CD4-positive, alpha-beta T cell (primary cell): ENCODE data around the gene DTNB. TPM values are rescaled to one million over a fixed set of nuclear protein-coding genes. Genes with fewer than 3 reads are reported as not detected.

Experiments used
- ATAC-seq: fragments of 200-7000 bp; cut with Tn5 transposase; one replicate; pipeline ENCODE4 v1.10.0; 2022; ENCODE audit warnings: mild to moderate bottlenecking; ENCODE audit not compliant: poor library complexity
- CTCF ChIA-PET: fragments of 350-600 bp; sonication (Branson Sonifier 250); formaldehyde crosslinking; loops from one replicate; lab custom pipeline; 2021; ENCODE audit warnings: antibody characterized with exemption, inconsistent platforms; lab: Charles Lee
- POLR2A ChIA-PET: fragments of 350-600 bp; sonication (Branson Sonifier 250); formaldehyde crosslinking; loops from one replicate; lab custom pipeline; 2021; ENCODE audit warnings: antibody characterized with exemption, inconsistent platforms; lab: Charles Lee
- DNase-seq, 14 experiments: peaks; one replicate each; pipeline ENCODE4 v3.0.0-alpha.2; 2013 to 2020; ENCODE audit warnings: mixed read lengths in 2 of 14
- H3K27ac ChIP-seq, 2 donors: one replicate each; pipeline versions ENCODE4 v1.5.1 to v1.7.0; 2013; ENCODE audit warnings: low read length in 2 of 2, low read depth in 1 of 2, mild to moderate bottlenecking in 1 of 2
- H3K27me3 ChIP-seq, 2 experiments: 1 replicate in 1 of 2; 2 replicates in 1 of 2; pipeline versions ENCODE4 v1.6.1 to v1.7.0; 2013; ENCODE audit warnings: low read length in 2 of 2, control low read depth in 1 of 2, mild to moderate bottlenecking in 1 of 2, moderate library complexity in 1 of 2; ENCODE audit not compliant: insufficient read depth in 2 of 2, control insufficient read depth in 1 of 2
- H3K36me3 ChIP-seq: one replicate; pipeline ENCODE4 v1.6.1; 2013; ENCODE audit warnings: low read length, control low read depth; ENCODE audit not compliant: insufficient read depth
- H3K4me1 ChIP-seq: one replicate; pipeline ENCODE4 v1.6.1; 2013; ENCODE audit warnings: low read length, control low read depth; ENCODE audit not compliant: insufficient read depth
- H3K4me3 ChIP-seq: one replicate; pipeline ENCODE4 v1.5.1; 2013; ENCODE audit warnings: mild to moderate bottlenecking, low read length, moderate library complexity
- H3K9me3 ChIP-seq, 2 experiments: 1 replicate in 1 of 2; 2 replicates in 1 of 2; pipeline versions ENCODE4 v1.6.1 to v1.7.0; 2013; ENCODE audit warnings: low read length in 2 of 2, mild to moderate bottlenecking in 2 of 2, control low read depth in 1 of 2, moderate library complexity in 1 of 2; ENCODE audit not compliant: control insufficient read depth in 1 of 2, insufficient read depth in 1 of 2
- H3K27ac Mint-ChIP-seq: one replicate; pipeline ENCODE4 v1.8.0; 2020; ENCODE audit warnings: mixed read lengths
- H3K27me3 Mint-ChIP-seq: one replicate; pipeline ENCODE4 v1.8.0; 2021; ENCODE audit warnings: mixed read lengths
- H3K36me3 Mint-ChIP-seq: one replicate; pipeline ENCODE4 v1.8.0; 2021; ENCODE audit warnings: low read depth, mixed read lengths
- H3K4me1 Mint-ChIP-seq: one replicate; pipeline ENCODE4 v1.8.0; 2021; ENCODE audit warnings: low read depth, mixed read lengths
- H3K4me3 Mint-ChIP-seq: one replicate; pipeline ENCODE4 v1.8.0; 2020; ENCODE audit warnings: mild to moderate bottlenecking, mixed read lengths
- H3K9me3 Mint-ChIP-seq: one replicate; pipeline ENCODE4 v1.8.0; 2020; ENCODE audit warnings: mixed read lengths
- CTCF ChIP-seq: fragments of 200-600 bp; IDR thresholded peaks from one replicate; pipeline ENCODE4 v1.8.0; 2022; ENCODE audit warnings: antibody characterized with exemption, mild to moderate bottlenecking
- intact Hi-C, 2 experiments: fragments of 100-400 bp; cut with DNase I in 1 of 2; cut with micrococcal nuclease in 1 of 2; formaldehyde crosslinking; loops; one replicate each; pipeline versions ENCODE4 v1.15.1 to v1.9.0; 2023 to 2025; cut with DNase I, micrococcal nuclease
- total RNA-seq, 174 experiments: library from RNA in 2 of 174; stranded (reverse) in 2 of 174; gene quantifications; one replicate each; pipeline ENCODE4 v1.2.3 and lab custom pipeline; 2021 to 2026

DTNB gene
- total RNA-seq, 2 experiments from 2014 or later, result 30.1 to 33.6 TPM

GRCh38 chr2:25615386-25615785, 58.0 kb downstream of the DTNB start:
- CTCF ChIA-PET, result interaction anchor here (1.4 kb wide), 1 partner anchor 8 kb away, joined by 6 read pairs; no protein-coding TSS in a partner anchor
- H3K27ac Mint-ChIP-seq, result no peak overlapping the region
- ATAC-seq (no peak), DNase-seq (no peak)
- Histone ChIP-seq H3K4me1 (no peaks in the 10 kb centered on the region), H3K27ac (no peak overlapping the region), H3K36me3 (peaks cover 3% of the 10 kb centered on the region), H3K9me3 (no peaks in the 10 kb centered on the region), H3K4me3 (no peak overlapping the region), H3K27me3 (no peaks in the 10 kb centered on the region)
- H3K4me3 Mint-ChIP-seq, result no peak overlapping the region
- no peak for TF ChIP-seq CTCF
- POLR2A ChIA-PET, result no interaction called here
- H3K36me3 Mint-ChIP-seq, result peaks cover 9% of the 10 kb centered on the region
- H3K4me1 Mint-ChIP-seq, result no peaks in the 10 kb centered on the region
- H3K9me3 Mint-ChIP-seq, result no peaks in the 10 kb centered on the region
- no peaks in the 10 kb centered on the region for H3K27me3 Mint-ChIP-seq
- intact Hi-C loops, result no loop called here

GRCh38 chr2:25614711-25615110, 58.7 kb downstream of the DTNB start:
- no peak overlapping the region for H3K27ac Mint-ChIP-seq
- no peak for TF ChIP-seq CTCF
- no peak overlapping the region for H3K4me3 Mint-ChIP-seq
- no peak for DNase-seq
- no peaks in the 10 kb centered on the region for H3K27me3 Mint-ChIP-seq
- ChIA-PET POLR2A (no interaction called here), CTCF (interaction anchor here (1.4 kb wide), 1 partner anchor 8 kb away, joined by 6 read pairs; no protein-coding TSS in a partner anchor)
- peaks cover 4% of the 10 kb centered on the region for H3K36me3 Mint-ChIP-seq
- H3K36me3 ChIP-seq, result peaks cover 3% of the 10 kb centered on the region
- no peak for ATAC-seq
- no peaks in the 10 kb centered on the region for H3K9me3 ChIP-seq
- H3K4me1 Mint-ChIP-seq, result no peaks in the 10 kb centered on the region
- H3K4me1 ChIP-seq, result no peaks in the 10 kb centered on the region
- no peaks in the 10 kb centered on the region for H3K27me3 ChIP-seq
- H3K4me3 ChIP-seq, result no peak overlapping the region
- intact Hi-C loops, result no loop called here
- no peaks in the 10 kb centered on the region for H3K9me3 Mint-ChIP-seq
- no peak overlapping the region for H3K27ac ChIP-seq

GRCh38 chr2:25608718-25609117, 64.7 kb downstream of the DTNB start:
- ATAC-seq (no peak), DNase-seq (no peak)
- H3K27ac Mint-ChIP-seq, result no peak overlapping the region
- H3K4me3 Mint-ChIP-seq, result no peak overlapping the region
- H3K36me3 ChIP-seq, result no peaks in the 10 kb centered on the region
- H3K27ac ChIP-seq, result no peak overlapping the region
- H3K9me3 ChIP-seq, result no peaks in the 10 kb centered on the region
- no peaks in the 10 kb centered on the region for H3K27me3 Mint-ChIP-seq
- H3K9me3 Mint-ChIP-seq, result no peaks in the 10 kb centered on the region
- CTCF ChIA-PET, result interaction anchor here (0.7 to 5.6 kb wide), 3 partner anchors 15 to 343 kb away, joined by 3 to 45 read pairs (median 3); no protein-coding TSS in a partner anchor
- intact Hi-C loops, result loop anchor here in 1 of 2 experiments (5.0 to 10.0 kb wide), 3 partner anchors 244 to 536 kb away; no protein-coding TSS in a partner anchor
- no peak overlapping the region for H3K4me3 ChIP-seq
- H3K36me3 Mint-ChIP-seq, result no peaks in the 10 kb centered on the region
- no peaks in the 10 kb centered on the region for H3K4me1 Mint-ChIP-seq
- H3K27me3 ChIP-seq, result no peaks in the 10 kb centered on the region
- H3K4me1 ChIP-seq, result no peaks in the 10 kb centered on the region
- POLR2A ChIA-PET, result no interaction called here
- TF ChIP-seq CTCF, result no peak
